IMR-90 (cell line): ENCODE measurements around the gene SPOCK3. TPM values are rescaled to one million over a fixed set of nuclear protein-coding genes. Genes with fewer than 3 reads are reported as not detected.

Source experiments
- ATAC-seq: fragments of 200-7000 bp; cut with Tn5 transposase; 2 replicates; pipeline ENCODE4 v1.9.1; 2020; ENCODE audit warnings: low read depth, mild to moderate bottlenecking, moderate library complexity
- BruUV-seq: library from RNA; stranded (reverse); fragments of 400-500 nt; replicated peaks from 2 replicates; lab custom pipeline; 2021; lab: Mats Ljungman, UMichigan
- CTCF ChIA-PET: fragments of 300-600 bp; formaldehyde crosslinking; extraction: SDS; loops from one replicate; lab custom pipeline; 2021; ENCODE audit warnings: antibody characterized with exemption; lab: Yijun Ruan, JAX
- POLR2A ChIA-PET: fragments of 300-600 bp; sonication (Branson Sonifier 250); formaldehyde crosslinking; loops from one replicate; lab custom pipeline; 2022; ENCODE audit warnings: antibody characterized with exemption; ENCODE audit not compliant: unreplicated experiment; lab: Charles Lee
- DNase-seq: peaks from one replicate; pipeline ENCODE4 v3.0.0; 2013
- H2AFZ ChIP-seq: replicated peaks from 2 replicates; pipeline ENCODE3; 2013; ENCODE audit warnings: low read length, mild to moderate bottlenecking; ENCODE audit not compliant: poor library complexity
- H2AK5ac ChIP-seq: 2 replicates; pipeline ENCODE4 v1.6.1; 2013; ENCODE audit warnings: low read depth, low read length, inconsistent platforms
- H2AK9ac ChIP-seq: replicated peaks from 2 replicates; pipeline ENCODE3; 2013; ENCODE audit warnings: mild to moderate bottlenecking, low read depth, low read length, moderate library complexity; ENCODE audit not compliant: poor library complexity
- H2BK120ac ChIP-seq: 2 replicates; pipeline ENCODE4 v1.6.1; 2013; ENCODE audit warnings: low read depth, low read length, inconsistent platforms
- H2BK15ac ChIP-seq: 3 replicates; pipeline ENCODE4 v1.6.1; 2013; ENCODE audit warnings: low read depth, low read length, inconsistent platforms
- H2BK20ac ChIP-seq: 2 replicates; pipeline ENCODE4 v1.6.1; 2013; ENCODE audit warnings: low read depth, mild to moderate bottlenecking, inconsistent platforms, low read length, moderate library complexity
- H2BK5ac ChIP-seq: 2 replicates; pipeline ENCODE4 v1.6.1; 2013; ENCODE audit warnings: mild to moderate bottlenecking, low read depth, low read length, inconsistent platforms; ENCODE audit not compliant: poor library complexity, severe bottlenecking
- H3K14ac ChIP-seq: replicated peaks from 2 replicates; pipeline ENCODE4 v1.6.1; 2013; ENCODE audit warnings: low read depth, low read length, inconsistent platforms
- H3K18ac ChIP-seq: 2 replicates; pipeline ENCODE4 v1.6.1; 2013; ENCODE audit warnings: low read depth, low read length, control low read depth
- H3K23ac ChIP-seq: 2 replicates; pipeline ENCODE4 v1.6.1; 2013; ENCODE audit warnings: low read depth, low read length, inconsistent platforms
- H3K27ac ChIP-seq: 2 replicates; pipeline ENCODE4 v1.5.1; 2013; ENCODE audit warnings: mild to moderate bottlenecking, control low read depth, low read length; ENCODE audit not compliant: insufficient read depth
- H3K27me3 ChIP-seq: 2 replicates; pipeline ENCODE4 v1.6.1; 2013; ENCODE audit warnings: low read length; ENCODE audit not compliant: control insufficient read depth, insufficient read depth
- H3K36me3 ChIP-seq: 2 replicates; pipeline ENCODE4 v1.6.1; 2013; ENCODE audit warnings: low read length, mixed read lengths; ENCODE audit not compliant: control insufficient read depth, insufficient read depth
- H3K4ac ChIP-seq: 2 replicates; pipeline ENCODE4 v1.6.1; 2013; ENCODE audit warnings: low read depth, low read length, inconsistent platforms
- H3K4me1 ChIP-seq: 2 replicates; pipeline ENCODE4 v1.6.1; 2013; ENCODE audit warnings: low read length, mixed read lengths; ENCODE audit not compliant: control insufficient read depth, insufficient read depth
- H3K4me2 ChIP-seq: 2 replicates; pipeline ENCODE4 v1.6.1; 2013; ENCODE audit warnings: low read depth, mild to moderate bottlenecking, control low read depth, low read length, moderate library complexity
- H3K4me3 ChIP-seq: 2 replicates; pipeline ENCODE4 v1.5.1; 2013; ENCODE audit warnings: low read depth, mild to moderate bottlenecking, control low read depth, low read length, moderate library complexity; ENCODE audit not compliant: insufficient read depth
- H3K56ac ChIP-seq: 2 replicates; pipeline ENCODE4 v1.6.1; 2013; ENCODE audit warnings: low read length, inconsistent platforms; ENCODE audit not compliant: insufficient read depth; ENCODE audit errors: extremely low read depth
- H3K79me1 ChIP-seq, 2 experiments: 2 replicates each; pipeline ENCODE4 v1.6.1; 2013; ENCODE audit warnings: low read length in 2 of 2, inconsistent platforms in 1 of 2, low read depth in 1 of 2
- H3K9ac ChIP-seq: 2 replicates; pipeline ENCODE4 v1.6.1; 2013; ENCODE audit warnings: low read depth, low read length, control low read depth
- H3K9me1 ChIP-seq: 2 replicates; pipeline ENCODE4 v1.6.1; 2013; ENCODE audit warnings: low read length, inconsistent platforms; ENCODE audit not compliant: insufficient read depth
- H3K9me3 ChIP-seq: 2 replicates; pipeline ENCODE4 v1.6.1; 2013; ENCODE audit warnings: low read length; ENCODE audit not compliant: control insufficient read depth, insufficient read depth
- H4K20me1 ChIP-seq: 2 replicates; pipeline ENCODE4 v1.6.1; 2013; ENCODE audit warnings: low read length, inconsistent platforms; ENCODE audit not compliant: insufficient read depth
- H4K5ac ChIP-seq: 2 replicates; pipeline ENCODE4 v1.6.1; 2013; ENCODE audit warnings: mild to moderate bottlenecking, low read depth, low read length, control low read depth
- H4K8ac ChIP-seq, 2 experiments: 2 replicates each; pipeline ENCODE4 v1.6.1; 2013; ENCODE audit warnings: low read depth in 2 of 2, low read length in 2 of 2, control low read depth in 1 of 2, inconsistent platforms in 1 of 2
- H4K91ac ChIP-seq: 2 replicates; pipeline ENCODE4 v1.6.1; 2013; ENCODE audit warnings: low read depth, low read length, inconsistent platforms; ENCODE audit not compliant: insufficient read depth
- CTCF ChIP-seq: conservative IDR thresholded peaks from 2 replicates; pipeline ENCODE4 v1.5.1; 2012; ENCODE audit warnings: mild to moderate bottlenecking, low read depth, low read length, improper control_type of control experiment
- MAFK ChIP-seq: IDR thresholded peaks from 2 replicates; pipeline ENCODE4 v1.6.1; 2012; ENCODE audit warnings: low read depth, low read length, improper control_type of control experiment
- RFX5 ChIP-seq: IDR thresholded peaks from 2 replicates; pipeline ENCODE4 v1.8.0; 2012; ENCODE audit warnings: low read depth, mild to moderate bottlenecking, low read length, moderate library complexity
- WGBS, 2 experiments: methylation state at CpG; one replicate each; pipeline versions ENCODE4 v1.1.5 to v1.1.7; 2013; ENCODE audit warnings: missing lambda C conversion rate in 2 of 2; ENCODE audit not compliant: insufficient read length in 1 of 2; ENCODE audit errors: extremely low coverage in 2 of 2; 5-methylcytosine and 5-hydroxymethylcytosine counted together
- dilution Hi-C: fragments of 300-500 bp; cut with HindIII; formaldehyde crosslinking; loops from one replicate; pipeline ENCODE4 v1.14.3; 2018; ENCODE audit warnings: low sequenced_read_pairs; ENCODE audit not compliant: unreplicated experiment
- in situ Hi-C: fragments of 300-500 bp; cut with MboI; formaldehyde crosslinking; loops from 3 replicates; pipeline ENCODE4 v1.14.3; 2019; ENCODE audit warnings: low sequenced_read_pairs, inconsistent platforms, mixed read lengths
- intact Hi-C: fragments of 100-400 bp; cut with micrococcal nuclease; formaldehyde crosslinking; loops from 2 replicates; pipeline ENCODE4 v1.10.0; 2022
- polyA plus RNA-seq, 3 experiments: library from polyadenylated mRNA; depleted of rRNA; stranded (reverse); fragments of >200 nt; gene quantifications; 2 replicates each; pipeline ENCODE4 v1.2.3, GENCODE V29; 2012; ENCODE audit warnings: low replicate concordance in 1 of 3
- total RNA-seq: library from RNA; depleted of rRNA; stranded (reverse); fragments of >200 nt; gene quantifications from 2 replicates; pipeline ENCODE4 v1.2.3, GENCODE V29; 2012

Gene SPOCK3
- total and polyA plus RNA-seq, 2 of the 4 experiments (the other 2 are of a cell fraction): not detected

DNA sequence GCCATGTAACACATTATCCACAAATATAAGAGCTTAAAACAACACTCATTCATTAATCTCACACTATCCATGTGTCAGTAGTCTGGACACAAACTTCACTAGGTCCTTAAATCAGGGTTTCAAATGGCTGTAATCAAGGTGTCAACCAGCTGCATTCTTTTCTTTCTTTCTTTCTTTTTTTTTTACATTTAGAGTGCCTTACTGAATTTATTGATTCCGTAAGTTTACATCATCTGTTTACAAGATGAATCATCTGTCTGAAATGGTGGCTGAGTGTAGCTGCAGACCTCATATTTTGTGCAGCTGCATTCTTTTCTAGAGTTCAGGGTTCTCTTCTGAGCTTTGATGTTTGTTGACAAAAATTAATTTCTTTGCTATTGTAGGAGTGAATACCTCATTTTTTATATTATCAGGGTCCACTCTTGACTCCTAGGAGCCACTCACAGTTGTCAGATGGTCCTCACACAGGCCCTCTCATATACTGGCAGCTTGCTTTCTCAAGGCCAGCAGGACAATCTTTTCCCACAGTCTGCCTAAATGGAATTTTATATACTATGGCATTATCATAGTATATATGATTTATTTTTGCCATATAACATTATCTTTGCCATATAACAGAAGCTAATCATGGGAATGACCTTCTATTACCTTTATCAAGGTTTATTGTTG lies 37.8 kb downstream of the SPOCK3 start:
- Histone ChIP-seq H3K4me1 (no peaks in the 10 kb centered on the region), H3K9ac (no peak overlapping the region), H3K4ac (no peak overlapping the region), H4K8ac (no peak overlapping the region), H3K4me2 (no peak overlapping the region), H3K23ac (no peak overlapping the region), H4K91ac (no peak overlapping the region), H2BK5ac (no peak overlapping the region), H3K56ac (no peak overlapping the region), H3K27me3 (no peaks in the 10 kb centered on the region), H3K18ac (no peak overlapping the region), H3K27ac (no peak overlapping the region), H3K4me3 (no peak overlapping the region), H4K20me1 (no peaks in the 10 kb centered on the region), H2AK9ac (no peak overlapping the region), H3K79me1 (no peaks in the 10 kb centered on the region), H2BK15ac (no peak overlapping the region), H3K9me1 (no peaks in the 10 kb centered on the region), H2BK20ac (no peak overlapping the region), H2AK5ac (no peak overlapping the region), H2AFZ (no peak overlapping the region), H4K5ac (no peak overlapping the region), H3K14ac (no peak overlapping the region), H2BK120ac (no peak overlapping the region), H3K36me3 (no peaks in the 10 kb centered on the region), H3K9me3 (peaks cover 15% of the 10 kb centered on the region)
- no CpG with 5 or more reads among the region's 1 CpG for WGBS, 2 experiments
- DNase-seq (no peak), ATAC-seq (no peak)
- no TSS peak for BruUV-seq
- TF ChIP-seq CTCF (no peak), RFX5 (no peak), MAFK (no peak)
- ChIA-PET CTCF (no interaction called here), POLR2A (no interaction called here)
- in situ Hi-C loops (no loop called here), intact Hi-C loops (no loop called here), dilution Hi-C loops (no loop called here)
